ENCODE measurements around the gene LRP3.

LRP3 gene

GRCh38 chr19:33255781-33256180 lies 61.7 kb downstream of the LRP3 start:
- DNase-seq (ENCODE audit: low read depth) = no peak

- no peak for DNase-seq (ENCODE audit: low read depth)
Observed at GRCh38 chr19:33256261-33256660, 62.1 kb downstream of the LRP3 start.

GRCh38 chr19:33257828-33258227 lies 63.7 kb downstream of the LRP3 start:
- DNase-seq (ENCODE audit: low read depth) = no peak
